Measurements from ENCODE around the gene GVQW3. TPM values are rescaled to one million over a fixed set of nuclear protein-coding genes. Genes with fewer than 3 reads are reported as not detected.

GVQW3 gene
- total and polyA plus RNA-seq, 2 donors (not counting 1 experiment from before 2014, with no cell fraction given): 3.5 to 8.2 TPM

- 40% methylated on average over 3 of the region's 3 CpGs for WGBS (ENCODE audit: insufficient coverage)
- Histone ChIP-seq H2AFZ (ENCODE audit: insufficient read depth, low read depth, low read length, poor library complexity, severe bottlenecking) (no peak overlapping the region), H3K79me2 (ENCODE audit: control insufficient read depth, insufficient read depth, low read length) (no peaks in the 10 kb centered on the region), H3K9me3 (ENCODE audit: control extremely low read depth in 1 of 3, control insufficient read depth in 2 of 3, insufficient read depth in 1 of 3, low read length in 2 of 3) (no peaks in the 10 kb centered on the region), H3K9ac (ENCODE audit: low read length) (no peak overlapping the region), H4K20me1 (ENCODE audit: control insufficient read depth, insufficient read depth, low read length, poor library complexity, severe bottlenecking) (no peaks in the 10 kb centered on the region), H3K27ac (ENCODE audit: low read length in 2 of 2) (no peak overlapping the region), H3K27me3 (replicated peaks in 1 of 4; ENCODE audit: control extremely low read depth in 1 of 4, control insufficient read depth in 3 of 4, insufficient read depth in 4 of 4, low read length in 3 of 4) (no peaks in the 10 kb centered on the region), H3K36me3 (replicated peaks in 1 of 2; ENCODE audit: control extremely low read depth in 1 of 2, control insufficient read depth in 1 of 2, extremely low read depth in 1 of 2, insufficient read depth in 2 of 2, low read length in 1 of 2) (no peaks in the 10 kb centered on the region), H3K4me2 (replicated peaks; ENCODE audit: low read depth, low read length, poor library complexity, severe bottlenecking) (no peak overlapping the region), H3K4me1 (ENCODE audit: control insufficient read depth in 2 of 2, insufficient read depth in 2 of 2, low read length in 2 of 2) (peaks cover 0 to 3% of the 10 kb centered on the region in 2 donors), H3K4me3 (ENCODE audit: control extremely low read depth in 1 of 5, extremely low read depth in 1 of 5, insufficient read depth in 1 of 5, low read depth in 2 of 5, low read length in 4 of 5) (no peak overlapping the region)
- TF ChIP-seq, protein P1, sequence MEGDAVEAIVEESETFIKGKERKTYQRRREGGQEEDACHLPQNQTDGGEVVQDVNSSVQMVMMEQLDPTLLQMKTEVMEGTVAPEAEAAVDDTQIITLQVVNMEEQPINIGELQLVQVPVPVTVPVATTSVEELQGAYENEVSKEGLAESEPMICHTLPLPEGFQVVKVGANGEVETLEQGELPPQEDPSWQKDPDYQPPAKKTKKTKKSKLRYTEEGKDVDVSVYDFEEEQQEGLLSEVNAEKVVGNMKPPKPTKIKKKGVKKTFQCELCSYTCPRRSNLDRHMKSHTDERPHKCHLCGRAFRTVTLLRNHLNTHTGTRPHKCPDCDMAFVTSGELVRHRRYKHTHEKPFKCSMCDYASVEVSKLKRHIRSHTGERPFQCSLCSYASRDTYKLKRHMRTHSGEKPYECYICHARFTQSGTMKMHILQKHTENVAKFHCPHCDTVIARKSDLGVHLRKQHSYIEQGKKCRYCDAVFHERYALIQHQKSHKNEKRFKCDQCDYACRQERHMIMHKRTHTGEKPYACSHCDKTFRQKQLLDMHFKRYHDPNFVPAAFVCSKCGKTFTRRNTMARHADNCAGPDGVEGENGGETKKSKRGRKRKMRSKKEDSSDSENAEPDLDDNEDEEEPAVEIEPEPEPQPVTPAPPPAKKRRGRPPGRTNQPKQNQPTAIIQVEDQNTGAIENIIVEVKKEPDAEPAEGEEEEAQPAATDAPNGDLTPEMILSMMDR (IDR thresholded peaks at IDR 0.05): no peak
- no peak for TF ChIP-seq EZH2 (IDR thresholded peaks at IDR 0.05; ENCODE audit: borderline replicate concordance, insufficient read depth, low read depth, low read length, poor library complexity, severe bottlenecking)
- Mint-ChIP-seq H3K27ac (no peak overlapping the region), H3K4me3 (no peak overlapping the region), H3K9me3 (ENCODE audit: insufficient read depth) (no peaks in the 10 kb centered on the region), H3K27me3 (peaks cover 6% of the 10 kb centered on the region), H3K4me1 (peaks cover 4% of the 10 kb centered on the region)
- intact Hi-C loops (cut with micrococcal nuclease): no loop called here
- no peak for ATAC-seq (ENCODE audit: low read depth)
- ChIA-PET CTCF (no interaction called here), POLR2A (no interaction called here)
- DNase-seq: no peak
Measured at GRCh38 chr11:76424379-76424778, 43.3 kb downstream of the GVQW3 start.

- ATAC-seq (ENCODE audit: low read depth): no peak
- DNase-seq: no peak
- Mint-ChIP-seq H3K4me3 (no peak overlapping the region), H3K27me3 (peaks cover 6% of the 10 kb centered on the region), H3K9me3 (ENCODE audit: insufficient read depth) (no peaks in the 10 kb centered on the region), H3K4me1 (peaks cover 4% of the 10 kb centered on the region), H3K27ac (no peak overlapping the region)
- no peaks in the 10 kb centered on the region for H3K36me3 ChIP-seq (replicated peaks in 1 of 2; ENCODE audit: control extremely low read depth in 1 of 2, control insufficient read depth in 1 of 2, extremely low read depth in 1 of 2, insufficient read depth in 2 of 2, low read length in 1 of 2)
- no peaks in the 10 kb centered on the region for H3K79me2 ChIP-seq (ENCODE audit: control insufficient read depth, insufficient read depth, low read length)
- H3K4me2 ChIP-seq (replicated peaks; ENCODE audit: low read depth, low read length, poor library complexity, severe bottlenecking): no peak overlapping the region
- intact Hi-C loops (cut with micrococcal nuclease): no loop called here
- no peaks in the 10 kb centered on the region for H4K20me1 ChIP-seq (ENCODE audit: control insufficient read depth, insufficient read depth, low read length, poor library complexity, severe bottlenecking)
- H3K4me3 ChIP-seq (ENCODE audit: control extremely low read depth in 1 of 5, extremely low read depth in 1 of 5, insufficient read depth in 1 of 5, low read depth in 2 of 5, low read length in 4 of 5): no peak overlapping the region
- TF ChIP-seq, protein P1 (IDR thresholded peaks at IDR 0.05): no peak
- no peak for TF ChIP-seq EZH2 (IDR thresholded peaks at IDR 0.05; ENCODE audit: borderline replicate concordance, insufficient read depth, low read depth, low read length, poor library complexity, severe bottlenecking)
- no peaks in the 10 kb centered on the region for H3K9me3 ChIP-seq (ENCODE audit: control extremely low read depth in 1 of 3, control insufficient read depth in 2 of 3, insufficient read depth in 1 of 3, low read length in 2 of 3)
- WGBS (ENCODE audit: insufficient coverage): 92% methylated on average over 1 of the region's 2 CpGs
- no peaks in the 10 kb centered on the region for H3K27me3 ChIP-seq (replicated peaks in 1 of 4; ENCODE audit: control extremely low read depth in 1 of 4, control insufficient read depth in 3 of 4, insufficient read depth in 4 of 4, low read length in 3 of 4)
- H2AFZ ChIP-seq (ENCODE audit: insufficient read depth, low read depth, low read length, poor library complexity, severe bottlenecking): no peak overlapping the region
- no peak overlapping the region for H3K9ac ChIP-seq (ENCODE audit: low read length)
- no peak overlapping the region for H3K27ac ChIP-seq (ENCODE audit: low read length in 2 of 2)
- POLR2A ChIA-PET: no interaction called here
- peaks cover 0 to 3% of the 10 kb centered on the region in 2 donors for H3K4me1 ChIP-seq (ENCODE audit: control insufficient read depth in 2 of 2, insufficient read depth in 2 of 2, low read length in 2 of 2)
- CTCF ChIA-PET: no interaction called here
Measured at GRCh38 chr11:76424891-76425290, 43.8 kb downstream of the GVQW3 start.

All from B cell (primary cell).